SKM-1 treated with dmso at 0.1 percent for 144 hours (cell line): ENCODE results near the gene HORMAD2.
"Not testable (repeated sequence)": the region's sequence is repeated elsewhere in the genome, so short reads cannot be mapped to it uniquely, and the experiment has no call there.

Experiments used
- DNase-seq: peaks from one replicate; lab custom pipeline; 2025; ENCODE audit not compliant: unreplicated experiment; lab: John Stamatoyannopoulos, UW

Gene HORMAD2

DNA sequence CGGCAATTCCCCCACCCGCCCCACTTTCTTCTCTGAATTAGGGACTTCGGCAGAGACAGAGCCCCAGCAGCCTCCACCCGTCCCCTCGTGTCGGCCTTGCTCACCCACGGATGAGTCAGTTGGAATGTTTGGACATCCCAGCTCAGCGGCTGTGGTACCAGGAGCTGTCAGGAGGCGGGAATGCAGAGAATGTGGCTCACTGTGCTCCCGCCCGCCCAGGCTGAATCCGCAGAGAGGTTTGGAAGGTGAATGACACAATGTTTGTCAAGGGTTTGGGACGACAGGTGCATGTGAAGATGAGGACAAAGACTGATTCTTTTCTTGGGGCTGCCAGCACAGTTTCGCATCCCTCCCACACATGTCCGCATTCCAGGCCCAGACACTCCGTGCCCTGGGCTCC, 126.7 kb downstream of the HORMAD2 start:
- DNase-seq: no peak

DNA sequence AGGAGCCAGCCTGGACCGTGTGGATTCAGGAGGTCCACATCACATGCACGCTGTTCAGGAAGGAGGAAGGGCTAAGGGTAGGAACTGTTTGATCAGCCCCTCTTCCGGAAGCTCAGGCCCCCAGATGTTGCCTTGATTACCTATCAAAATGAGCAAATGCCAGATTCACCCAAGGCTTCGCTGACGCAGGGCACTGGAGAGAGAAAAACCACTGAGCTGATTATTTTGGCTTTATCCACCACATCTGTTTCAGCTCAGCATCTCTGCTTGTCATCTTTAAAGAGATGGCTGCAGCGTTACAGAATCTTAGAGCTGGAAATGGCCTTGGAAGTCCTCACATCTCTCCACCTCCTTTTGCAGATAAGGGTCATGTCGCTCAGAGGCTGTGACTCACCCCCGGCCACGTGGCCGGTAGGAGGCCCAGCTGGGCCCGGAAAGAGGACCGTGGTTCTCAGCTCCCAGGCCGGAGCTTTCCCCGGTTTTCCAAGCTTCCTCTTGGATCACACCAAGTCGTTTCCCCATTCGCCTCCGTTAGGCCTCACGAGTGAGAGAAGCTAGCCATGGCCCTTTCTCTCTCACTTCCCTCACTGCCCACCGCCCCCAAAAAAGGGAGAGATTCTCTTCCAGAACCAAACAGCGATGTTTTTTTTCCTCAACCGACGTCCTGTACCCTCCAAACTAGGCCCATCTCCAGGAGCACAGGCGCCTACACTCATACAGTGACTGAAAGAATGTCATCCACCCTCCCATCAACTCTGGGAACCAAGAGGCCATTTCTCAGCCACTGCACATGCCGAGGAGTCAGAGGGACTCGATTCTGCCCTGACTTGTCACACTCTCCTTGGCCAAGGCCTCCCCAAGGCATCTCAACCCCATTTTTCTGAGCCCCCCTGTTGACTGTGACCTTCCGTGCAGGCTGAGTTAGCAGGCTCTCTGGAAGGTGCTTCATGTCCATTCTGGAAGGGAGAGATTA, 128.7 kb downstream of the HORMAD2 start:
- DNase-seq: no peak

DNA sequence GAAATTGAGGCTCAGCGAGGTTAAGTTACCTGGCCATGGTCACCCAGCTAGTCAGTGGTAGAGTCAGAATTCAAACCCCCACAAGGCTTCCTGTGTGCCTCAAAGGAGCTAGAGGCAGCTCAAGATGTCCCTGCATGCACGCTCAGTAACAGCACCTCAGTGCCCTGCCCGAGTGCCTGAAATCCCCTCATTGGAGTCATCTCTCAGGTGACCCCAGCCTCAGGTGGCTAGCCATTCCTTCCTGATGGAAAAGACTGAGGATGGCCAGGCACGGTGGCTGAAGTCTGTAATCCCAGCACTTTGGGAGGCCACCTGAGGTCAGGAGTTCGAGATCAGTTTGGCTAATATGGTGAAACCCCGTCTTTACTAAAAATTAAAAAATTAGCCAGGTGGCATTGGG, 129.4 kb downstream of the HORMAD2 start:
- no peak for DNase-seq

DNA sequence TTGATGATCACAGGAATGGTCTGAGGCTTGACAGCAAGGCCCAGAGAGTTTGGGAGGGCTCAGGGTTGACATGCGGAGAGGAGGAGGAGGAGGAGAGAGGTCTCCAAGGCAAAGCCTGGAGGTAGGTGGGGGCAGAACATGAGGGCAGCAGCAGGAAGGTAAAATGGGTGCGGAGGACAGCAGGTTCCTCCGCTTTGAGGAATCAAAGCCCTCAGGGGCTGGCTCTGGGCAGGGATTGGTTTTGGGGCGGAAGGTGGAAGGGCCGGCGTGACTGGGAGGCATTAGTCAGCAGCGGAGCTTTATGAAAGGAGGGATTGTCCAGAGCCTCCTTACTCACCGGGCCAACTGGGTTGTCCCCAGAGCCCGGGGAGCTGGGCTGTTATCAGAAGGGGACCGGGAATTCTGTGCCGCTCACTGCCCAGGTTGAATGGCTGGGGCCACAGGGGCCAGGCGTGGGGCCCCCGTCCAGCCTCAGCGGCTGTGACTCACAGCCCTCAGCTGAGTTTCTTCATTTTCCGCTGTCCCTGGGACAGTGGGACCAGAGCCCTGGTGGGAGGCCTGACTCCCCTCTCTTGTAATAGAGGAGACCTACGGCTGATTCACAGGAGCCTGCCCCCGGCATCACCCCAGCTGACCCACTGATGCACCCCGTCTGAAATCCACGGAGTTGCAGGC, 130.1 kb downstream of the HORMAD2 start:
- DNase-seq: no peak

DNA sequence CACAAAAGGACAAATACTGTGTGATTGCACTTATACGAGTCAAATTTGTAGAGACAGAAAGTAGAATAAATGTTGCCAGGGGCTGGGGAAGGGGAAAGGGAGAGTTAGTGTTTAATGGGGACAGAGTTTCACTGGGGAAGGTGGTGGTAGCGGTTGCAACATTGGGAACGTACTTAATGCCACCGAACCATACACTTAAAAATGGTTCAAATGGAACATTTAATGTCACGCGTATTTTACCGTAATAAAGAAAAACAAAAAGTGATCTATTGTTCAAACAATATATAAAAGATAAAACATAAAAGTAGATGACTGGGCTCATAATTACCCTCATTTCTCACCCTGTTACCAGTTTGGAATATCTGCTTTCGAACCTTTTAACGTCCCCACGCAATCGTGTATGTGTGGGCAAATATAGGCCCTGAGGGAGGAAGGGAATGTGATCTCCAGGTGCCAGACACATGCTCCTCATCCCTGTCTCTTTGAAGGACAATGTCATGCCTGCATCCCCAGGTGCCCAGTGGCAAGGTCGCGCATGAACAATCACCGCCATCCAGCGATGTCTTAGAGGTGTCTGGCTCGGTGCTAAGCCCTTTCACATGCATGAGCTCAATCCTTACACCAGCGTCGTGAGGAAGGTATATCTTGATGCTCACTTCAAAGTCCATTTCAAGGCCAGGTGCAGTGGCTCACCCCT, 131.0 kb downstream of the HORMAD2 start:
- no peak for DNase-seq

DNA sequence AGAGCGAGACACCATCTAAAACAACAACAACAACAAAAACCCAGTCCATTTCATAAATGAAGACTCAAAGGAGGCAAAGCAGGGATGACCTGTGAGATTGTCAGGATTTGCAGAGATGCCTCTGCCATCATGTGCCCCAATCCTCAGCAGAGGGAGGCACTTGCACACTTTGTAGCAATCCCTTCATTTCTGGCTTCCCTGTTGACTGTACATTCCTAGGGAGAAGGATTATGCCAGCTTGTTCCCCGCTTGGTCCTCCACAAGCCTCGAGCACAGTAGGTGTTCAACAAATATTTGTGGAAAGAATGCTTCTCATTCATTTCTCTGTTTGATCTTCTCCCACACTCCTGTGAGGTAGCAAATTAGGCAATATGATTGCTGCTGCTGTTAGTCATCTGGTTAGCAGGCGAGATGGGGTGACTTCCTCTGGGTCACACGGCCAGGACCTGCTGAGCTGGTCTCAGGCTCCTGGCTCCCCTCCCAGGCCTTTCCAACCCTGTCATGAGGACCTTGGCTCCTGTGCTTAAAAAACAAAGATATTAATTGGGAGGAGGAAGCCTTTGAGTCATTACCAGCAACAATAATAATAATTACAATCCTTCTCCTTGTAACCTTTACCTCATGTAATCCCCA, 132.2 kb downstream of the HORMAD2 start:
- no peak for DNase-seq

DNA sequence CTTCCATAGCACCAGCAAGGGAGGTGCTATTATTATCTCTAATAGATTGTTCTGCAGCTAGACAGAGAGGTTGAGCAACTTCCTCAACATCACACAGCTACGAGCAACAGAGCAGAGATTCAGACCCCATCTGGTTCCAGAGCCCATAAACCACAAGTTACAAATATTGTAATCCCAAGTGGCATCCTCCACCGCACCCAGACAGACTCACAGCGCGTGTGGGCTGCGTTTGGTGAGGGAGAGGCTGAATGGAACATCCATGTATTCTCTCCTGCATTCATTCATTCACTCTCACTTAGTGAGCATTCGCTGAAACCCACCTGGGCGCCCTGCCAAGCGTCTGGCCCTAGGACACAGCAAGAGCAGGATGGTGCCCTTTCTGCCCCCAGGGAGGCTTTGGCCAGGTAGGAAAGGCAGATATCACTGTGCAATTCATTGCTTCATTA, 132.8 kb downstream of the HORMAD2 start:
- no peak for DNase-seq

DNA sequence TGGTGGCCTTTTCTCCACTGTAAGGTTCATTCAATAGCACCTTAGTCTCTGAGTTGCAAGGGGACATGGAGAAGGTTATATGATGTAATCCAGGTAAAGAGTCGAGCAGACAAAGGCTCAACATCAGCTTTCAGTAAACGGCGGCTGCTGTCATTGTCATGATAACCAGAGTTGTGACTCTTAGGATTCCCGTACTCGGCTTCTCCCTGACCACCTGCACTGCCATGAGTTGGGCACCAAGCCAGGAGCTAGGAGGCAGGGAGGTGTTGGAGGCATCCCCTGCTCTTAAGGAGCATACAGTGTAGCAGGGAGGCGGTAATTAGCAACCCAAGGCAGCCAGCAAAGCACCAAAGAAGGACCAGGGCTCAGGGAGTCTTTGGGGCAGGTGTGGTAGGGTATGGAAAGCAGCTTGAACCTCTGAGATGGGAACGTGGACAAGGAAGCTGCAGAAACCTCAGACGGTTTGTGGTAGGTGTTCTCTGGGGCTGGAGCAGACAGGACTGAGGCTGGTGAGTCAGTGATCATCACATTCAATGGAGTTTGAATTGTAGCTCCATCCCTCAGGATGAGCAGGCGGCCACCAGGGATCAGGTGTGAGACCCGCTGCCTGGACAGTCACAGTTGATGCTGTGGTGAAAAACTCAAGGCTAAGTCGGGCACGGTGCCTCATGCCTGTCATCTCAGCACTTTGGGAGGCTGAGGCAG, 134.6 kb downstream of the HORMAD2 start:
- no peak for DNase-seq

DNA sequence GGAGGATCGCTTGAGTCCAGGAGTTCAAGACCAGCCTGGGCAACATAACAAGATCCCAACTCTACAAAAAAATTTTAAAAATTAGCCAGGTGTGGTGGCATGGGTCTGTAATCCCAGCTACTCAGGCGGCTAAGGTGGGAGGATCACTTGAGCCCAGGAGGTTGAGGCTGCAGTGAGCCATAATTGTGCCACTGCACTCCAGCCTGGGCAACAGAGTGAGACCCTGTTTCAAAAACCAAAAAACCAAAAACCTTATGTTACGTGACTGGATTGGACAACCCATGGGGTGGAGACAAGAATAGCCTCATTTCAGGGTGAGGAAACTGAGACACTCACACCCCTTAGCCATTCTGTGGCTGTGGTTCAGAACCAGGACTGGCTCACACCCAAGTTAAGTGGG, 136.0 kb downstream of the HORMAD2 start:
- not testable (repeated sequence) for DNase-seq

DNA sequence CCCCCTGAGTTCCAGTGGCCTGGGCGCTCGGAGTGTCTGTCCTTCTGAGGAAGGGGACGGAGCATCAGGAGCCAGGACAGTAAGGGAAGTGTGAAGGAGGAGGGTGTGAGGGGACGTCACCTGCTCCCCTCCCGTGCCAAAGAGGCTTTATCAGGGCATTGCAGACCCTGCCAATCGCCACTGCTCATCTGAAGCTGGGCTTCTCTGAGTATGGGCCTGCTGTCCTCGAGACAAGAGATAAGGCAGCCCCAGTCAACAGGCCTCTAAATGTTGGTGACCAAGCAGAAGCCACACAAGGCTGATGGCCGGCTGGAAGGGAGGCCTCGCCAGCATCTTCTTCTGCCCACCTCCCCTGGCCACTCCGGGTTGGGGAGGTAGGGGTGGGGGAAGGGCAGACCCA, 136.4 kb downstream of the HORMAD2 start:
- no peak for DNase-seq

DNA sequence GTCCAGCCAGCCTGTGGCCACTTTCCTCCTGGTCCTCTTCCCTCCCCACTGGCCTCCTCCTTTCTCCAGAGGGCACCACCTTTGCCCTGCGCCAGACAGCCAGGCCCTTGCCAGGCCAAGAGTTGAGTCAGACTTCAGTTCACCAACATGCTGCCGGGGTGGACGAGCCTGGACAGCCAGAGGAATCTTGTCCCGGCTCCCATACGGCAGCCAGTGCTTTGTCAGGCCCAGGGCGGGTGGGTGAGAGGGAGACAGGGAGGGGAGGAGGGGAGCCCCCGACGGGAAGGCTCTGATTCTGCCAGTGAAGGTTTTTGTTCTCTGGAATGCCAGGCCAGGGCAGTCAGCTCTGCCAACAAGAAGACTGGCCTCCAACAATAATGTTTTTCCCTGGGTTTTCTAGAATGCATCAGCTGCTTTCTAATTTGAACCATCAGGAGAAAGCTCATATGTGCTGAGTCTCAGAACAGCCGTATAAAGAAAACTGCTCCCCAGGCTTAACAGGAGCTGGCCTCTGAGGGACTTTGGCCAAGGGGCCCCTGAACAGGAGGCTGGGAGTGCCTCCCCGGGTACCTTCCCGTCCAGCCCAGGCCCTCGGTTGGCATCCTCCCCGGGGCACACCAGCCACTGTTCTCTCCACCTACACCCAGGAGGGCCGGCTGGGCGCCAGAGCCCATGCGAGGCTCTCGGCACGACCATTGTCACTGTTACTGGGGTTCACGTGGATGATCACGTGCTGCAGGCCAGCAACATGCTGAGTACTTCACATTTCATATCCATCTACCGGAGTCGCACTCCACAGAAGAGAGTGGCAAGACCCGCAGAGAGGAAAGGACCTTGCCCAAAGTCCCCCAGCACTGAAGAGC, 137.7 kb downstream of the HORMAD2 start:
- DNase-seq: no peak

DNA sequence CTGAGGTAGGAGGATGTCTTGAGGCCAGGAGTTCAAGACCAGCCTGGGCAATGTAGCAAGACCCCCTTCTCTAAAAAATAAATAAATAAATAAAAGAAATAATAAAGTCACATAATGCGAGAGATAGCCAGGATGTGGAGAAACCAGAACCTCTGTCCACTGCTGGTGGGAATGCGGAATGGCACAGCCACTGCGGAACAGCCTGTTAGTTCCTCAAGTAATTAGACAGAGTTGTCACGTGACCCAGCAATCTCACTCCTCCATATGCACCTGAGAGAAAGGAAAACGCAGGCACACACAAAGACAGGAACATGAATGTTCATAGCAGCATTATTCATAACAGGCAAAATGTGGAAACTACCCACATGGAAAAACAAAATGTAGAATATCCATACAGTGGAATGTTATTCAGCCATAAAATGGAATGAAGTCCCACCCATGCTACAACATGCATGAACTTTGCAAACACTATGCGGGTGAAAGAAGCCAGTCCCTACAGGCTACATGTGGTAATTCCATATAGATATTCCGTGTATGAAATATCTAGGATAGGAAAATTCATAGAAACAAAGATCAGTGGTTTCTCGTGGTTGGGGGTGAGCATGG, 138.9 kb downstream of the HORMAD2 start:
- no peak for DNase-seq

DNA sequence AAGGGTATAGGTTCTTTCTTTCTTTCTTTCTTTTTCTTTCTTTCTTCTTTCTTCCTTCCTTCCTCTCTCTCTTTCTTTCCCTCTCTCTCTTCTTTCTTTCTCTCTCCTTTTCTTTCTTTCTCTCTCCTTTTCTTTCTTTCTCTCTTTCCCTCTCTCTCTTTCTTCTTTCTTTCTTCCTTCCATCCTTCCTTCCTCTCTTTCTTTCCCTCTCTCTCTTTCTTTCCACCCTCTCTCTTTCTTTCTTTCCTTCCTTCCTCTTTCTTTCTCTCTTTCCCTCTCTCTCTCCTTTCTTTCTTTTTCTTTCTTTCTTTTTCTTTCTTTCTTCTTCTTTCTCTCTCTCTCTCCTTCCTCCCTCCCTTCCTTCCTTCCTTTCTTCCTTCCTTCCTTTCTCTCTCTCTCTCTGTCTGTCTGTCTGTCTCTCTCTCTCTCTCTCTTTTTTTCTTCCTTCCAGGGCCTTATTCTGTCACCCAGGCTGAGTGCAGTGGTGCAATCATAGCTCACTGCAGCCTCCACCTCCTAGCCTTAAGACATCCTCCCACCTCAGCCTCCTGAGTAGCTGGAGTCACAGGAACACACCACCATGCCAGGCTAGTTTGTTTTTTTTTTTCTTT, 139.5 kb downstream of the HORMAD2 start:
- DNase-seq: no peak

DNA sequence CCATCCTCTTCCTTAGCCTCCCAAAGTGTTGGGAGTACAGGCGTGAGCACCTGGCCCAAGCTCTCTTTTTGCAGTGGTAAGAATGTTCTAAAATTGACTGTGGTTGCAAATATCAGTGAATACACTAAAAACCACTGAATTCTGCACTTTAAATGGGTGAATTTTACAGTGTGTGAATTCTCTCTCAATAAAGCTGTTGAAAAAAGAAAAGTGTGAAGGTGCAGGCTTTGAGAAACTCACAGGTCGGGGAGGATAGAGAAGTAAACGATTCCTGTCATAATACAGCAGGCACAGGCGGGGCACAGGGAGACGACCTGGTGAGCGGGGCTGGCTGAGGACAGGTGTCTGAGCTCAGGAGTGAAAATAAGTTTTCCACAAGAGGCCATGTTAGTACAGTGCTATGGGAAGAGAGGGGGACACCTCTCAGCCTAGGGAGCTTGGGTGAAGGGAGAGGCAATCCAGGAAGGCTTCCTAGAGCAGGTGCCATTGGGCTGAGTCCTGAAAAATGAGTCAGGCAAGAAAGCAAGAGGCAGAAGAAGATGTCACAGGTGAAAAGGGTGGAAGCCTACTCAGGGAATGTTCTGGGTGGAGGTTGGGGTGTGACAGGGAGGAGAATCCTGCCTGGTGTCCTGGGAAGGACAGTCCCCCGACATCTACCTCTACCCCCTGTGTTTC, 140.2 kb downstream of the HORMAD2 start:
- DNase-seq: no peak

DNA sequence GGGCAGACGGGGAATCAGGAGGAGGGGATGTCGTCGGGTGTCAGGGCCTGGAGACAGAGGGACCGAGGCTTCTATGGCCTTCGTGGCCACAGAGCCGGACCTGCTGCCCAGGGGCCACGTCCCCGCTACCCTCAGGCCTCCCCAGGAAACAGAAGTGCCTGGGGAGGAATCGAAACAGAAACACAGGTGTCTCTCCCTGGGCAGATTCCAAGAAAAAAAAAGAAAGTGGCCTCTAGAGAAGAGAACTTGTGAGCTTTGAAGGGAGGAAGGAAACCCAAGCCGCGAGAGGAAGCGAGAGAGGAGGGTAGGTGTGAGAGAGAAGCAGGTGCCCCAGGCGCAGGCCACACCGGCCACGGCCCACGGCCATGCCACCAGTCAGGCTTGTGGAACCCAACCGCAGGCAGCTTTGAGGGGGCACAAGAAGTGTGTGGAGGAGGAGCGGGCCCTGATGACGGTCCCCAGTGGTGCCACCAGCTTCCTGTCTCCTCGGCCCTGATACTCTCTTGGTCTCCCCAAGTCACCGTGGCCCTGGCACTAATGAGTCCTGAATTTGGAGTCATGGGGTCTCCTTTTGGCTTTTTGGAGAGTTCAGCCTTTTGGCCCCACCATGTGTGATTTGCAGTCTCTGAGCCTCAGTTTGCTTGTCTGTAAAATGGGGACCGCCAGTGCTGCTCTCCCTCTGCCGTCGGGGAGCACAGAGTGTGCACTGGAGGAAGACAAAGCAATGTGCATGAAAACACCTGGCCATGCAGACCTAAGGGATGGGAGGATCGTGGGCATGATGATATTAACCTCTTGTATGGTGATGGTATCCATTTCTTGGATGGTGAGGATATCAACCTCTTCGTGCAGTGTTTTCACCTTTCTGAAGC, 141.1 kb downstream of the HORMAD2 start:
- DNase-seq: no peak

DNA sequence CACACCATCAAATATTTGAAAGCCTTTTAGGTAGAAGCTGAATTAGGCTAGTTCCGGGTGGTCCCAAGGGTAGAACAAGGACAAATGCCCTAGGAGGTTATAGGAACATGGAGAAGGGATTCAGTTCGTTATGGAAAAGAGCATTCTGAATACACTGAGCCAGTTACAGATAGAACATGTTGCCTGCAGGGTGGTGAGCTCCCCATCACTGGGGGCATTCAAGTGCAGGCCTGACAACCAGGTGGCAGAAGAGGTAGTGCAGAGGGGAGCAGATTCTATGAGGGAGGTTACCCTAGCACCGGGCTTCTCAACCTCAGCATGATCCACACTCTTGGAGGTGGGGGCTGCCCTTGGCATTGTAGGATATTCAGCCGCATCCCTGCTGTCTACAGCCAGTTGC, 142.1 kb downstream of the HORMAD2 start:
- DNase-seq: no peak

DNA sequence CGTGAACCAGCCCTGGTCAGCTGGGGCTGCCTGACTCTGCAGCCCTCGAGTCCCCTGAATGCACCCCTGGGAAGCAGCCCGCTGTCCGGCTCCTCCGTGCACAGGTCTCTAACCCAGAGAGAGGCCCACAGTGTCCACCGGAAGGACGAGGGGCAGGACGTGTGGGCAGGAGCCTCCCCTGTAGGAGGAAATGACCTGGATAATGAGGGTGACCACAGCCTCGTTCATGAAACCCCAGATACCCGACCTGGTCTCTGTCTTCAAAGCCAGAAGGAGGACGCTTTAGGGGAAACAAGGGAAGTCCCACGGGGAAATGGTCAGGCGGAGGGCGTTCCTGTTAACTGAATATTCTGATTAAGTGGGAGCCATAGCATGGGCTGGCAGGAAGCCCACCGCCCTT, 143.0 kb downstream of the HORMAD2 start:
- DNase-seq: no peak
